Natural killer cell (primary cell): ENCODE data around the gene TGFBI. TPM values are rescaled to one million over a fixed set of nuclear protein-coding genes. Genes with fewer than 3 reads are reported as not detected.
A peak's percentile ranks its signal among the peaks of the same experiment; 100 is the strongest.

ENCODE experiments used
- ATAC-seq, 3 donors: fragments of 150-1000 bp in 2 of 3; fragments of 200-7000 bp in 1 of 3; cut with Tn5 transposase; 1 replicate in 1 of 3; 2 replicates in 2 of 3; pipeline ENCODE4 v1.10.0; 2021; ENCODE audit warnings: mild to moderate bottlenecking in 2 of 3, moderate library complexity in 2 of 3
- DNase-seq, 2 donors: peaks; one replicate each; pipeline versions ENCODE4 v3.0.0 to v3.0.0-alpha.2; 2013 to 2021; ENCODE audit warnings: mixed read lengths in 1 of 2
- H3K27ac ChIP-seq: one replicate; pipeline ENCODE4 v1.5.1; 2013; ENCODE audit warnings: mild to moderate bottlenecking, low read length
- H3K27me3 ChIP-seq: one replicate; pipeline ENCODE4 v1.6.1; 2013; ENCODE audit warnings: low read length; ENCODE audit not compliant: control insufficient read depth, insufficient read depth
- H3K36me3 ChIP-seq: one replicate; pipeline ENCODE4 v1.6.1; 2013; ENCODE audit warnings: low read length; ENCODE audit not compliant: control insufficient read depth, insufficient read depth
- H3K4me1 ChIP-seq: one replicate; pipeline ENCODE4 v1.6.1; 2013; ENCODE audit warnings: low read length; ENCODE audit not compliant: control insufficient read depth, insufficient read depth
- H3K4me3 ChIP-seq: one replicate; pipeline ENCODE4 v1.5.1; 2013; ENCODE audit warnings: low read length
- H3K9me3 ChIP-seq: one replicate; pipeline ENCODE4 v1.6.1; 2013; ENCODE audit warnings: low read length; ENCODE audit not compliant: control insufficient read depth, insufficient read depth
- H3K27ac Mint-ChIP-seq, 2 donors: one replicate each; pipeline ENCODE4 v1.8.0; 2022; ENCODE audit warnings: mild to moderate bottlenecking in 2 of 2, mixed read lengths in 2 of 2, moderate library complexity in 1 of 2
- H3K27me3 Mint-ChIP-seq, 2 donors: one replicate each; pipeline ENCODE4 v1.8.0; 2022; ENCODE audit warnings: low read depth in 2 of 2, mixed read lengths in 2 of 2
- H3K36me3 Mint-ChIP-seq: one replicate; pipeline ENCODE4 v1.8.0; 2022; ENCODE audit warnings: mixed read lengths
- H3K4me1 Mint-ChIP-seq, 2 donors: one replicate each; pipeline ENCODE4 v1.8.0; 2022; ENCODE audit warnings: mixed read lengths in 2 of 2
- H3K4me3 Mint-ChIP-seq: one replicate; pipeline ENCODE4 v1.8.0; 2022; ENCODE audit warnings: mild to moderate bottlenecking, moderate library complexity, mixed read lengths
- H3K9me3 Mint-ChIP-seq, 2 donors: one replicate each; pipeline ENCODE4 v1.8.0; 2022; ENCODE audit warnings: mixed read lengths in 2 of 2
- WGBS: methylation state at CpG from one replicate; pipeline ENCODE4 v1.1.7; 2013; ENCODE audit warnings: missing lambda C conversion rate; ENCODE audit not compliant: insufficient coverage; 5-methylcytosine and 5-hydroxymethylcytosine counted together
- intact Hi-C: fragments of 100-400 bp; cut with micrococcal nuclease; formaldehyde crosslinking; loops from one replicate; pipeline ENCODE4 v1.14.2; 2022
- total RNA-seq, 4 donors: library from RNA; stranded (reverse); fragments of 120-200 nt in 1 of 4; gene quantifications; one replicate each; pipeline versions ENCODE4 v1.2.3 to v1.2.4, GENCODE V29; 2013 to 2022
- TF ChIP-seq, protein P1 (sequence below): fragments of 200-600 bp; IDR thresholded peaks from one replicate; pipeline ENCODE4 v1.8.0; 2022; ENCODE audit warnings: antibody characterized with exemption

TGFBI gene
- total RNA-seq, 3 donors from 2014 or later (not counting 1 experiment from before 2014, with no cell fraction given): 6.7 to 19.6 (median 18.5) TPM

DNA sequence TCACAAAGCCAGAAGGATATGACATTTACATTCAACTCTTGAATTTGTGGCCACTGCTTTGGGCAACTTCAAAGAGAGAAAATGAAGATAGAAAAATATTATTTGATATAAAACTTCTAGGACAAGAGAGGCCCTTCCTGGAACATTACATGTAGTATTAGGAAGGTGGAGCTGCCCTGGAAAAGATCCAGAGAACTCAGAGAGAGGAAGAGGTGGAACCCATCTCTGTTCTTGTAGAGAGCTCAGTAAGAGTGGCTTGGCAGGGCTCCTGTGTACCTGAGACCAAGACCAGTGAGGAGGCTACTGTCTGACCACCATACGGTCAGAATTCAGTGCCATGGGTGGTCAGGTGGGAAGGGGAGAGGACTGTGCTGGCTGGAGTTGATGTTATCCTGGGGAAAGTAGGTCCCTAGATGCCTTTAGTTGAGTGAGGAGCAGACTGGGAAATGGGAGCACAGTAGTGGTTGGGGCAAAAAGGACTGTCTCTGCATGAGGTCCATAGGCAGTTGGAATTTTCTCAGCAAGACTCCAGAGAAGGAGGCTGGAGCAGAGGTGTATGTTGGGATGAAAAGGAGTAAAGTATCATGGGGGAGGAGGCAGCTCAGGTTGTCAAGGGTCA is 7.6 kb downstream of the TGFBI start:
- intact Hi-C loops: no loop called here
- Mint-ChIP-seq H3K4me1 (peaks cover 34 to 36% of the 10 kb centered on the region in 2 donors), H3K4me3 (peak overlapping the region; percentile 42), H3K27ac (peak overlapping the region; percentile 49 to 85), H3K36me3 (no peaks in the 10 kb centered on the region), H3K9me3 (no peaks in the 10 kb centered on the region), H3K27me3 (no peaks in the 10 kb centered on the region)
- TF ChIP-seq, protein P1, sequence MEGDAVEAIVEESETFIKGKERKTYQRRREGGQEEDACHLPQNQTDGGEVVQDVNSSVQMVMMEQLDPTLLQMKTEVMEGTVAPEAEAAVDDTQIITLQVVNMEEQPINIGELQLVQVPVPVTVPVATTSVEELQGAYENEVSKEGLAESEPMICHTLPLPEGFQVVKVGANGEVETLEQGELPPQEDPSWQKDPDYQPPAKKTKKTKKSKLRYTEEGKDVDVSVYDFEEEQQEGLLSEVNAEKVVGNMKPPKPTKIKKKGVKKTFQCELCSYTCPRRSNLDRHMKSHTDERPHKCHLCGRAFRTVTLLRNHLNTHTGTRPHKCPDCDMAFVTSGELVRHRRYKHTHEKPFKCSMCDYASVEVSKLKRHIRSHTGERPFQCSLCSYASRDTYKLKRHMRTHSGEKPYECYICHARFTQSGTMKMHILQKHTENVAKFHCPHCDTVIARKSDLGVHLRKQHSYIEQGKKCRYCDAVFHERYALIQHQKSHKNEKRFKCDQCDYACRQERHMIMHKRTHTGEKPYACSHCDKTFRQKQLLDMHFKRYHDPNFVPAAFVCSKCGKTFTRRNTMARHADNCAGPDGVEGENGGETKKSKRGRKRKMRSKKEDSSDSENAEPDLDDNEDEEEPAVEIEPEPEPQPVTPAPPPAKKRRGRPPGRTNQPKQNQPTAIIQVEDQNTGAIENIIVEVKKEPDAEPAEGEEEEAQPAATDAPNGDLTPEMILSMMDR: no peak
- Histone ChIP-seq H3K4me1 (peaks cover 27% of the 10 kb centered on the region), H3K4me3 (no peak overlapping the region), H3K36me3 (no peaks in the 10 kb centered on the region), H3K27me3 (no peaks in the 10 kb centered on the region), H3K9me3 (no peaks in the 10 kb centered on the region), H3K27ac (peak overlapping the region; percentile 30)
- DNase-seq (no peak), ATAC-seq (no peak)
- 97% methylated on average over 1 of the region's 1 CpG for WGBS

DNA sequence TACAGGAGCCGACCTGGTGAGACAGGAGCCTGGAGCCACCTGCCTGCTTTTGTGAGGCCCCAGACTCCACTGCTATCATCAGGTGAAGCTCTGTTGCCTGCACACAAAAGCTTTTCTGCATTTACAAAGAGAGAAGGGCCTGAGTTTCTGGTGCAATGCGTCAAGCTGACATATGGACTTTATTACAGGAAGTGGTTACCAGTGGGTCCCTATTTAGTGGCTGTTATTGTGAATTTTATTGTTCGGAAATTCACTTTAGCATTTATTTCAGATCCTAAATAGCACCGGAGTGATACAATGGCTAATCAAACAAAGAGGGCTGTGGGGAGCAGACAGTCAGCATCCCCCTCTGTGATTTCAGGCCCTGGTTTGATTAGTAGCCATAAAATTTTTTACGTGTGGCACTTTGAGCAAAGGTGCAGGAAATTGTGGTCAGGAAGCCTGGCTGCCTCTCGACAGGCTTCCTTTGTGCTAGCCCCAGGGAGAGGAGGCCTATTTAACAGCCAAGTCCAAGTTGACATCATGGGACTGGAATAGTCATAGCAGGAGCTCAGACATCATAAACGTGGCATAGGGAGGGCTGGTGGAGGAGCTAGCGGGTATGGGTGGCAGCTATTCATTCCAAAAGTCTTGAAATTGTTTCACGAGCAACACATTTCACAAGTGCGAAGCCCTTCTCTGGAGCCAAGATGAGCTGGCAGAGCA is 8.4 kb downstream of the TGFBI start:
- Histone ChIP-seq H3K4me3 (no peak overlapping the region), H3K27ac (peak overlapping the region; percentile 30), H3K9me3 (no peaks in the 10 kb centered on the region), H3K36me3 (no peaks in the 10 kb centered on the region), H3K4me1 (peaks cover 27% of the 10 kb centered on the region), H3K27me3 (no peaks in the 10 kb centered on the region)
- DNase-seq (peak in 1 of 2 donors; percentile 61), ATAC-seq (peak; percentile 65 to 79 (median 74))
- no peaks in the 10 kb centered on the region for H3K36me3 Mint-ChIP-seq
- H3K27me3 Mint-ChIP-seq: no peaks in the 10 kb centered on the region
- TF ChIP-seq, protein P1: no peak
- no peaks in the 10 kb centered on the region for H3K9me3 Mint-ChIP-seq
- WGBS: 13% methylated on average over 10 of the region's 10 CpGs
- peak overlapping the region; percentile 49 to 85 for H3K27ac Mint-ChIP-seq
- H3K4me1 Mint-ChIP-seq: peaks cover 37% of the 10 kb centered on the region in 2 donors
- intact Hi-C loops: no loop called here
- peak overlapping the region; percentile 42 for H3K4me3 Mint-ChIP-seq

DNA sequence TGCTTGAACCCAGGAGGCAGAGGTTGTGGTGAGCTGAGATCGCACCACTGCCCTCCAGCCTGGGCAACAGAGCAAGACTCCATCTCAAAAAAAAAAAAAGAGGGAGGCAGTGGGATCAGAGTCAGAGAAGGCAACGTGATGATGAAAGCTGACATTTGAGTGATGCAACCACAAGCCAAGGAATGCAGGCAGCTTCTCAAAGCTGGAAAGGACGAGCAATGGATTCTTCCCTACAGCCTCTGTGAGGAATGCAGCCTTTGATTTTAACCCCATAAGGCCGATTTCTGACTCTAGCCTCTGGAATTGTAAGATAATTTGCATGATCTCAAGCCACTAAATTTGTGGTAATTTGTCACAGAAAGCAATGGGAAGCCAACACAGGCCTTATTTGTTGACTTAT is 9.8 kb downstream of the TGFBI start:
- no peak for DNase-seq
- no peaks in the 10 kb centered on the region for H3K9me3 Mint-ChIP-seq
- peaks cover 27% of the 10 kb centered on the region for H3K4me1 ChIP-seq
- H3K4me1 Mint-ChIP-seq: peaks cover 44 to 45% of the 10 kb centered on the region in 2 donors
- TF ChIP-seq, protein P1: no peak
- H3K4me3 ChIP-seq: no peak overlapping the region
- ATAC-seq: no peak
- H3K27ac Mint-ChIP-seq: no peak overlapping the region
- intact Hi-C loops: no loop called here
- H3K4me3 Mint-ChIP-seq: no peak overlapping the region
- H3K27ac ChIP-seq: no peak overlapping the region
- H3K27me3 ChIP-seq: no peaks in the 10 kb centered on the region
- no peaks in the 10 kb centered on the region for H3K36me3 ChIP-seq
- no peaks in the 10 kb centered on the region for H3K36me3 Mint-ChIP-seq
- 92% methylated on average over 4 of the region's 4 CpGs for whole genome bisulfite sequencing
- no peaks in the 10 kb centered on the region for H3K27me3 Mint-ChIP-seq
- H3K9me3 ChIP-seq: no peaks in the 10 kb centered on the region
